AG10803 (cell line): ENCODE measurements around the gene TMEM214.
A peak's percentile ranks its signal among the peaks of the same experiment; 100 is the strongest.

ENCODE experiments used
- DNase-seq: peaks from one replicate; pipeline ENCODE4 v3.0.0; 2010; ENCODE audit warnings: low read depth
- H3K4me3 ChIP-seq: 2 replicates; pipeline ENCODE4 v1.5.1; 2011; ENCODE audit warnings: mild to moderate bottlenecking, low read length, control low read depth
- CTCF ChIP-seq: conservative IDR thresholded peaks from 2 replicates; pipeline ENCODE4 v1.5.1; 2011; ENCODE audit warnings: mild to moderate bottlenecking, low read length, control low read depth, inconsistent platforms

The TMEM214 gene

DNA sequence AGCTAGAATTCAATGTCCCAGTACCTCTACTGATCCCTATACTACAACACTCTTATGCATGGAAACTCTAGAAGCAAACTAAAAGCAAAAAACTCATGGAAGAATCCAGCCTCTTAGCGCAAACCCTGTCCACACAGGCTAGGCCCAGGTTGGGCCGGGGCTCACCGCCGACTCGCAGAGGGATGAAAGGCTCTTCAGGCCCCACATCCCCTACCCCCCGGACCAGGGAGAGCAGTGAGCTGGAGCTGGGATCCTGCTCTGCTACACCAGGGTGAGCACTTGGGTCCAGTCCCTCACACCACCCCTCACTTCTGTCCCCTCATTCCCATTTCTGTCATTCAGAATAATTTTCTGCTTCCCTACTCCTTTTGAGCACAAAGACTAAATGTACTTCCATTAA is 36.7 kb downstream of the TMEM214 start:
- no peak for TF ChIP-seq CTCF
- DNase-seq = no peak
- peak overlapping the region; percentile 99 for H3K4me3 ChIP-seq

DNA sequence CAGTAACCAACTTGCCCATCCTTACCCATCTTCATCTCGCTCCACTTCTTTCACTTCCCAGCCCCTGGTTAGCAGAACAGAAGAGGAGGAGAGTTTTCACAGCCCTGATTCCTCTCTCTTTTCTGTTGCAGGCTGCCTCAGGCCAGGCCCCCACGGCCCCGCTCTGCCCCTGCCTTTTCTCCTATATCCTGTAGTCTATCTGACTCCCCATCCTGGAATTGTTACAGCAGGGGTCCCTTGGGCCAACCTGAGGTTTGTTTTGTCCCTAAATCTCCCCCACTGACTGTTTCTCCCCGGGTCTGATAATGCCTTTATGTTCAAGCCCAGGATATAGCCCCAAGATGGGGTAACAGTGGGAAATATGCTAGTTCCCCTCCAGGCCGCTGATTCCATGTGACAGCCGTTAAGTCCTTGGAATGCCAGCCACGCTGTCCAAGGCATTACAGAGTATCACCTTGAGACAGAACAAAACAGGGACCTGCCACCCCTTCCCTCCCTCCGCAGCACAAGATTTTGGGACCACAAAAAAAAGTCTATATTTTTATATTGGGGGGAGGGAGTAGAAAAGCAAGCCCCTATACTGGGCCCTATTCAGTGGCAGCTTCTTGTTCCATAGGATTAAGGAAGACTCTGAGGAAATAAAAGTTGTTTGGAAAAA is 37.3 kb downstream of the TMEM214 start:
- no peak for DNase-seq
- H3K4me3 ChIP-seq = peak overlapping the region; percentile 99
- TF ChIP-seq CTCF = no peak

DNA sequence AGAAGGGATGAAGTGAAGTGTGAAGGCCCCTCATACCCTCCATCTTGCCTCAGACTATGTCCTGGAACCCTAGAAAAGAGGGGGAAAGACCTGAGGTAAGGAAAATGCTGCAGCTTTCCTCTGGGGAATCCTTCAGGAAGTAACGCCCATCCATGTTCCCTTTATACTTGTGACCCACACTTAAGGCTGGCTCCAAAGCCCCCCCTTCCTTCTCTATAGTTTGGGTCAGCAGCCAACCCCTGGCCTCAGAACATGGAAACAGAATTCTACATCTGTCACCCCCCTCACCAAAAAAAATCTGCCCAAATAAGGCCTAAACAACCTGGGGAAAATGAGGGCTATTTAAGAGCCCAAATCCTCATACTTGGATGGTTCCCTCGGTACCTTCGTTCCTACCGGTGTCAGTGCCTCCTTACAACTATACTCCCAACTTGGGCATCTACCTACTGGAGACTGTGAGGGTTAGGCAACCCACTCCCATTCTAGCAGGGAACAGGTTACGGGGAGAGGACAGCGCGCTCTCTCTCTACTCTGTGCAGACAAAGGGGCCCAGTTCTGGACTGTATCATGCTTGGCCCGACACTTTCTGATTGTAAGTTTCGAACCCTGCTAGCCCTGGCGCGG is 38.0 kb downstream of the TMEM214 start:
- peak overlapping the region; percentile 99 for H3K4me3 ChIP-seq
- DNase-seq = no peak
- TF ChIP-seq CTCF = no peak

DNA sequence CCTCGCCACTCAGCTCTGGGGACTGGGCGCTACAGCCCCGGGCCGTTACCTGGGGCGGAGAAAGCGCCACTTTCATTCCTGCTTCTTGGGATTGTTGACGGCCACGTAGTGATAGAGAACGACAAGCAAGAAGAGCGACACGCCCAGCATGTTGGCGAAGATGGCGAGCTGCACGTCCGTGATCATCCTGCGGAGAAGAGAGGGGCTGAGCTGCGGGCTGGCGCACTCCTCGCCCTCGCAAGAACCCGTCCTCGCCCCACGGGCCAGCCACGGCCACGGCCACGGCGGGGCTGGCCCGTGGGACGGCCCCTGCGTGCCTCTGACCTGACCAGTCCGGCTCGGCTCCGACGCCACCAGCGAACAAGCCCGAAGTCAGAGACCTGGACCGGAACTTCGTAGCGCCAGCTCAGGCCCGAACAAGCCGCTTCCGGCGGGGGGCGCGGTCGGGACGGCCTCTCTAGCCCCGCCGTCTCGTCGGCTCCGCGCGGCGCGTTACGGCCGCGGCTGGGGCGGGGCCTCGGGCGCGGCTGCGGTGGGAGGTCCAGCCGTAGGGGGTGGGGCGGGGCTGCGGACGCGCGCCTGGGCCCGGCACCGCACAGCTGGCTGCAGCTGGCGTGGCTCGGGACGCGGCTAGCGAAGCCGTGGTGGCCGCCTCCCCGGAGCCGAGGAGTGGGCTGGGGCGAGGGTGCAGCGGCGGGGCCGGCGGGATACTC is 38.7 kb downstream of the TMEM214 start, which contains the start of gene OST4:
Gene OST4, minus strand, starts transcription at position 378 of the 713 bp plus-strand sequence.
- H3K4me3 ChIP-seq = peak within 1 kb of the TSS; percentile 99
- TF ChIP-seq CTCF = no peak
- DNase-seq = peak; percentile 91

DNA sequence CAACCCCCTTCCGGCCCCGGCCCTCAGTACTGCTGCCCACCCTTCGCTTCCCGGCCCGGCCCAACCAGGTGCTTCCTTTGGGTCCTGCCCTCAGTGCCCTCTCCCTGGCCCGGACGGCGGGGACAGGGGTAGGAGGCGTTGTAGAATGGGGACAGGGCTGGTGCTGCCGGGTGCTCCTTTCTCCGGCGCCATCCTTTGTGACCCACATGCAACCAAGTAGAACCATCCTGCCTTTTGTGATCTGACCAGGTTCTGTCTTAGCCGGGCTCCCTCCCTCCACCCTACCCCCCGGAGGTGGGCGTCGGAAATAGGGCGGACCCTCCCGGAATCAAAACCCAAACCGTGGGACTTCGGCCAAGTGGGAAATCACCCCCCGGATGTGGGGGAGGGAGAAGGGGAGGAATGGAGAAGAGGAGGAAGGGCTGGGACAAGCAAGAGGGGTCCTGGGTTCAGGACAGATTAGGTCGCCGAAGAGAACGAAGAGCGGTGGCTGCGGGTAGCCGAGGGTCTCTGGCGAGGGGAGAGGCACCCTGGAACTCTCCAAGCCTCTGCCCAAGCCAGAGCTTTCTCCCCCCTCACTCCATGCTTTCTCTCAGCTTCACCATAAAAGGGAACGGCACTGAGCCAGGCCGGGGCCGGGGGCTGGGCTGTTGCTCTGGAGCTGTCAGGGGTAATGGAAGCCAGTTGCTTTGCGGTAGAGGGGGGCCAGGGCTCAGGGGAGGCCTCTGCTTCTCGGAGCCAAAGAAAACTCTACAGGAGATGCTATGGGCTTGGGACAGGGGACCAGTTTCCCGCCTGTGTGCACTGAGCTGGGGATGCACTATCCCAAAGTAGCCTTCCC is 39.4 kb downstream of the TMEM214 start:
- H3K4me3 ChIP-seq = peak overlapping the region; percentile 68
- TF ChIP-seq CTCF = no peak
- DNase-seq = no peak

GRCh38 chr2:27072920-27073319 is 40.2 kb downstream of the TMEM214 start:
- no peak for DNase-seq
- no peak overlapping the region for H3K4me3 ChIP-seq
- no peak for TF ChIP-seq CTCF
